H1 (cell line): ENCODE measurements around the gene BZW2. TPM values are rescaled to one million over a fixed set of nuclear protein-coding genes. Genes with fewer than 3 reads are reported as not detected.

ENCODE experiments used
- CTCF ChIA-PET: fragments of 300-600 bp; sonication (Branson Sonifier 250); formaldehyde crosslinking; loops from one replicate; lab custom pipeline; 2021; ENCODE audit not compliant: partially characterized antibody; lab: Charles Lee
- POLR2A ChIA-PET: fragments of 300-600 bp; sonication (Branson Sonifier 250); formaldehyde crosslinking; loops from one replicate; lab custom pipeline; 2021; ENCODE audit warnings: inconsistent platforms; ENCODE audit not compliant: partially characterized antibody; lab: Charles Lee
- DNase-seq, 2 experiments: peaks; one replicate each; pipeline versions ENCODE4 v3.0.0 to v3.0.0-alpha.2; 2010 to 2022; ENCODE audit warnings: low spot score in 2 of 2, low read depth in 1 of 2, mixed read lengths in 1 of 2
- FAIRE-seq: peaks from 2 replicates; lab custom pipeline; 2011; peaks lifted over from hg19 to GRCh38; lab: Jason Lieb, UNC
- H2AFZ ChIP-seq: 2 replicates; pipeline ENCODE4 v1.8.1; 2012; ENCODE audit warnings: low read length, inconsistent platforms
- H2AK5ac ChIP-seq: 2 replicates; pipeline ENCODE4 v1.6.1; 2013; ENCODE audit warnings: low read depth, low read length
- H2BK120ac ChIP-seq: replicated peaks from 2 replicates; pipeline ENCODE3; 2013; ENCODE audit warnings: low read depth, low read length, inconsistent platforms
- H2BK12ac ChIP-seq: 2 replicates; pipeline ENCODE4 v1.6.1; 2013; ENCODE audit warnings: low read depth, low read length
- H2BK15ac ChIP-seq: 2 replicates; pipeline ENCODE4 v1.6.1; 2013; ENCODE audit warnings: low read length
- H2BK20ac ChIP-seq: 2 replicates; pipeline ENCODE4 v1.6.1; 2013; ENCODE audit warnings: low read length
- H2BK5ac ChIP-seq: 2 replicates; pipeline ENCODE4 v1.6.1; 2013; ENCODE audit warnings: low read depth, low read length
- H3K14ac ChIP-seq: 2 replicates; pipeline ENCODE4 v1.6.1; 2013; ENCODE audit warnings: inconsistent platforms; ENCODE audit not compliant: insufficient read length
- H3K18ac ChIP-seq: 2 replicates; pipeline ENCODE4 v1.6.1; 2013; ENCODE audit warnings: low read length; ENCODE audit errors: extremely low read depth
- H3K23ac ChIP-seq: 2 replicates; pipeline ENCODE4 v1.6.1; 2013; ENCODE audit warnings: inconsistent platforms; ENCODE audit not compliant: insufficient read length
- H3K23me2 ChIP-seq: 2 replicates; pipeline ENCODE4 v1.6.1; 2013; ENCODE audit warnings: low read depth, low read length
- H3K27ac ChIP-seq: 2 replicates; pipeline ENCODE4 v1.6.1; 2011; ENCODE audit warnings: low read depth, low read length, inconsistent platforms
- H3K27me3 ChIP-seq, 4 experiments: replicated peaks in 1 of 4; 1 replicate in 1 of 4; 2 replicates in 3 of 4; pipeline versions ENCODE4 v1.6.1 to v1.8.1; 2011 to 2013; ENCODE audit warnings: low read length in 3 of 4, mild to moderate bottlenecking in 3 of 4, inconsistent platforms in 2 of 4, mixed read lengths in 2 of 4, moderate library complexity in 1 of 4; ENCODE audit not compliant: control insufficient read depth in 3 of 4, insufficient read depth in 3 of 4; ENCODE audit errors: extremely low read depth in 1 of 4
- H3K36me3 ChIP-seq, 4 experiments: 2 replicates each; pipeline versions ENCODE4 v1.6.1 to v1.8.1; 2011 to 2013; ENCODE audit warnings: mild to moderate bottlenecking in 4 of 4, low read length in 3 of 4, moderate library complexity in 2 of 4, control low read depth in 1 of 4, inconsistent platforms in 1 of 4; ENCODE audit not compliant: insufficient read depth in 4 of 4, control insufficient read depth in 2 of 4
- H3K4ac ChIP-seq: replicated peaks from 2 replicates; pipeline ENCODE3; 2013; ENCODE audit warnings: low read length, low read depth, mixed read lengths, inconsistent platforms; ENCODE audit not compliant: insufficient read length
- H3K4me1 ChIP-seq, 4 experiments: replicated peaks in 1 of 4; 1 replicate in 1 of 4; 2 replicates in 3 of 4; pipeline versions ENCODE4 v1.6.1 to v1.8.1; 2011 to 2013; ENCODE audit warnings: low read length in 3 of 4, inconsistent platforms in 2 of 4, mixed read lengths in 1 of 4; ENCODE audit not compliant: insufficient read depth in 4 of 4, control insufficient read depth in 3 of 4
- H3K4me2 ChIP-seq, 2 experiments: 2 replicates each; pipeline versions ENCODE4 v1.6.1 to v1.8.1; 2011 to 2013; ENCODE audit warnings: low read depth in 2 of 2, low read length in 2 of 2, control low read depth in 1 of 2, inconsistent platforms in 1 of 2, mild to moderate bottlenecking in 1 of 2; ENCODE audit not compliant: insufficient read depth in 1 of 2
- H3K4me3 ChIP-seq, 4 experiments: fragments of 200-600, 300-600 bp in 1 of 4; sonication (generic), shearing (Covaris generic), sonication (Bioruptor Twin) in 1 of 4; 2 replicates each; pipeline versions ENCODE4 v1.5.1 to v1.8.1; 2011 to 2016; ENCODE audit warnings: low read length in 4 of 4, low read depth in 3 of 4, control low read depth in 2 of 4, inconsistent platforms in 2 of 4, mild to moderate bottlenecking in 2 of 4, mixed read lengths in 1 of 4, moderate library complexity in 1 of 4; ENCODE audit not compliant: insufficient read depth in 2 of 4; ENCODE audit errors: extremely low read depth in 1 of 4
- H3K56ac ChIP-seq: replicated peaks from 2 replicates; pipeline ENCODE3; 2013; ENCODE audit warnings: low read depth, mild to moderate bottlenecking, mixed read lengths, low read length, inconsistent platforms; ENCODE audit not compliant: insufficient read length
- H3K79me1 ChIP-seq: 2 replicates; pipeline ENCODE4 v1.6.1; 2013; ENCODE audit warnings: low read depth, low read length, control low read depth
- H3K79me2 ChIP-seq, 2 experiments: 2 replicates each; pipeline versions ENCODE4 v1.6.1 to v1.8.1; 2012 to 2013; ENCODE audit warnings: low read length in 2 of 2, mild to moderate bottlenecking in 2 of 2, inconsistent platforms in 1 of 2; ENCODE audit not compliant: insufficient read depth in 2 of 2, control insufficient read depth in 1 of 2
- H3K9ac ChIP-seq, 4 experiments: replicated peaks in 1 of 4; 1 replicate in 1 of 4; 2 replicates in 3 of 4; pipeline versions ENCODE4 v1.6.1 to v1.8.1; 2011 to 2013; ENCODE audit warnings: low read depth in 3 of 4, low read length in 3 of 4, control low read depth in 2 of 4, mild to moderate bottlenecking in 2 of 4, moderate library complexity in 2 of 4, inconsistent platforms in 1 of 4; ENCODE audit errors: extremely low read depth in 1 of 4
- H3K9me3 ChIP-seq, 2 experiments: 2 replicates each; pipeline versions ENCODE4 v1.6.1 to v1.8.1; 2012 to 2013; ENCODE audit warnings: mild to moderate bottlenecking in 2 of 2, moderate library complexity in 2 of 2, control low read depth in 1 of 2, inconsistent platforms in 1 of 2, low read depth in 1 of 2, low read length in 1 of 2, mixed read lengths in 1 of 2; ENCODE audit not compliant: insufficient read depth in 2 of 2
- H4K20me1 ChIP-seq, 2 experiments: replicated peaks in 1 of 2; 2 replicates each; pipeline versions ENCODE3 to v1.8.1; 2011 to 2013; ENCODE audit warnings: inconsistent platforms in 2 of 2, low read length in 2 of 2, mild to moderate bottlenecking in 1 of 2; ENCODE audit not compliant: insufficient read depth in 2 of 2, control insufficient read depth in 1 of 2
- H4K5ac ChIP-seq: 2 replicates; pipeline ENCODE4 v1.6.1; 2013; ENCODE audit warnings: low read length, low read depth, mixed read lengths, inconsistent platforms; ENCODE audit not compliant: insufficient read length
- H4K8ac ChIP-seq: 2 replicates; pipeline ENCODE4 v1.8.0; 2013; ENCODE audit warnings: mild to moderate bottlenecking, moderate library complexity, low read length, inconsistent platforms; ENCODE audit not compliant: insufficient read depth; ENCODE audit errors: extremely low read depth
- H4K91ac ChIP-seq: replicated peaks from 2 replicates; pipeline ENCODE3; 2013; ENCODE audit warnings: low read length, mixed read lengths, inconsistent platforms; ENCODE audit not compliant: insufficient read length
- ATF3 ChIP-seq: IDR thresholded peaks from 2 replicates; pipeline ENCODE4 v1.6.1; 2011; ENCODE audit warnings: low read depth, mild to moderate bottlenecking, low read length; ENCODE audit not compliant: insufficient read depth
- KDM1A ChIP-seq: fragments of 200-600, 300-600 bp; sonication (generic); IDR thresholded peaks from 2 replicates; pipeline ENCODE4 v1.7.1; 2016; ENCODE audit warnings: mild to moderate bottlenecking, low read length, borderline replicate concordance
- PHF8 ChIP-seq: fragments of 200-600 bp; sonication (generic); conservative IDR thresholded peaks from 2 replicates; pipeline ENCODE4 v1.7.1; 2012; ENCODE audit warnings: low read depth, mild to moderate bottlenecking, inconsistent platforms, low read length, moderate library complexity
- POLR2A ChIP-seq, 2 experiments: IDR thresholded peaks; 1 replicate in 1 of 2; 2 replicates in 1 of 2; pipeline ENCODE4 v1.6.1; 2011; ENCODE audit warnings: low read depth in 2 of 2, low read length in 2 of 2, mild to moderate bottlenecking in 2 of 2; ENCODE audit errors: control extremely low read depth in 1 of 2
- SIX5 ChIP-seq: IDR thresholded peaks from 2 replicates; pipeline ENCODE4 v1.6.1; 2011; ENCODE audit warnings: mild to moderate bottlenecking, low read depth, low read length
- SP1 ChIP-seq: IDR thresholded peaks from 2 replicates; pipeline ENCODE4 v1.6.1; 2011; ENCODE audit warnings: low read depth, low read length
- SP4 ChIP-seq: IDR thresholded peaks from 2 replicates; pipeline ENCODE4 v1.6.1; 2012; ENCODE audit warnings: low read length, inconsistent platforms
- TAF1 ChIP-seq: IDR thresholded peaks from 2 replicates; pipeline ENCODE4 v1.6.1; 2011; ENCODE audit warnings: mild to moderate bottlenecking, low read depth, low read length
- TCF12 ChIP-seq: IDR thresholded peaks from 2 replicates; pipeline ENCODE4 v1.6.1; 2011; ENCODE audit warnings: low read depth, mild to moderate bottlenecking, low read length
- USF2 ChIP-seq: IDR thresholded peaks from 2 replicates; pipeline ENCODE4 v1.6.1; 2011; ENCODE audit warnings: low read length, improper control_type of control experiment
- YY1 ChIP-seq: IDR thresholded peaks from 2 replicates; pipeline ENCODE4 v1.6.1; 2011; ENCODE audit warnings: low read depth, mild to moderate bottlenecking, low read length
- WGBS, 2 experiments: shearing (Covaris generic) in 1 of 2; methylation state at CpG; one replicate each; pipeline versions ENCODE4 v1.1.6 to v1.1.7; 2013 to 2015; ENCODE audit warnings: low lambda C conversion rate in 2 of 2, mixed read lengths in 2 of 2, inconsistent platforms in 1 of 2, low coverage in 1 of 2, missing lambda C conversion rate in 1 of 2; ENCODE audit not compliant: insufficient replicate concordance in 2 of 2, insufficient coverage in 1 of 2, insufficient read length in 1 of 2; ENCODE audit errors: extremely low coverage in 1 of 2, missing lambda C conversion rate in 1 of 2; 5-methylcytosine and 5-hydroxymethylcytosine counted together
- polyA plus RNA-seq, 7 experiments: library from polyadenylated mRNA; depleted of rRNA in 3 of 7; stranded (reverse) in 5 of 7; unstranded in 2 of 7; fragments of >200 nt in 5 of 7; fragments of 200-250 nt in 2 of 7; gene quantifications; 1 replicate in 5 of 7; 2 replicates in 1 of 7; 4 replicates in 1 of 7; pipeline versions ENCODE4 v1.2.1 to v1.2.3, GENCODE V29; 2011 to 2013; ENCODE audit warnings: missing spikeins in 2 of 7, mixed read lengths in 2 of 7
- total RNA-seq: library from RNA; stranded (reverse); fragmentation: NEBNext Ultra II Directional; extraction: Animal tissue kit (Norgen Biotek cat#: 25700); gene quantifications from 2 replicates; pipeline ENCODE4 v1.2.1, GENCODE V29; 2021

BZW2 gene
- total and polyA plus RNA-seq, 2 of the 8 experiments (the other 6 are each of a cell fraction or from before 2014, with no cell fraction given) = 32.3 to 103 TPM

- H2BK20ac ChIP-seq = no peak overlapping the region
- WGBS, 2 experiments = 90% methylated on average over 4 of the region's 4 CpGs; no CpG with 5 or more reads in 1 of the 2 experiments
- H3K9ac ChIP-seq = no peak overlapping the region
- no peak overlapping the region for H4K91ac ChIP-seq
- FAIRE-seq (no peak), DNase-seq (no peak)
- H3K4me1 ChIP-seq = no peaks in the 10 kb centered on the region
- H2BK120ac ChIP-seq = no peak overlapping the region
- no peak overlapping the region for H3K27ac ChIP-seq
- no peak overlapping the region for H2BK15ac ChIP-seq
- no peaks in the 10 kb centered on the region for H3K79me2 ChIP-seq
- H2BK12ac ChIP-seq = no peak overlapping the region
- H3K14ac ChIP-seq = no peak overlapping the region
- H3K18ac ChIP-seq = no peak overlapping the region
- no peak overlapping the region for H2AK5ac ChIP-seq
- H4K5ac ChIP-seq = no peak overlapping the region
- H3K27me3 ChIP-seq = no peaks in the 10 kb centered on the region
- H3K4me2 ChIP-seq = no peak overlapping the region
- H3K9me3 ChIP-seq = no peaks in the 10 kb centered on the region
- no peaks in the 10 kb centered on the region; a peak in 1 of 8 replicates for H3K36me3 ChIP-seq
- ChIA-PET POLR2A (no interaction called here), CTCF (interaction anchor here (0.9 to 1.2 kb wide), 2 partner anchors 32 to 72 kb away, joined by 3 read pairs; no protein-coding TSS in a partner anchor)
- H4K20me1 ChIP-seq = no peaks in the 10 kb centered on the region
- no peaks in the 10 kb centered on the region for H3K79me1 ChIP-seq
- H2BK5ac ChIP-seq = no peak overlapping the region
- H4K8ac ChIP-seq = no peak overlapping the region
- no peaks in the 10 kb centered on the region; the same call in 1 of the 2 replicates for H3K23me2 ChIP-seq
- no peak overlapping the region for H3K4ac ChIP-seq
- no peak overlapping the region for H3K56ac ChIP-seq
- H2AFZ ChIP-seq = no peak overlapping the region
- no peak overlapping the region for H3K23ac ChIP-seq
- no peak overlapping the region for H3K4me3 ChIP-seq
- TF ChIP-seq TAF1 (no peak), SP4 (no peak), SP1 (no peak), PHF8 (no peak), YY1 (no peak), ATF3 (no peak), USF2 (no peak), TCF12 (no peak), SIX5 (no peak), POLR2A (IDR thresholded peaks at IDR 0.05; ENCODE audit: control extremely low read depth in 1 of 2, low read depth in 2 of 2, low read length in 2 of 2) (no peak), KDM1A (no peak)
Observed at GRCh38 chr7:16727736-16728135, 81.8 kb downstream of the BZW2 start.
